Adrenal gland (tissue), 12 donors: Measurements from ENCODE around the gene TPRG1. TPM values are rescaled to one million over a fixed set of nuclear protein-coding genes. Genes with fewer than 3 reads are reported as not detected.

ENCODE experiments used
- DNase-seq, 7 donors: peaks; one replicate each; pipeline ENCODE4 v3.0.0-alpha.2; 2019 to 2020
- H3K27ac ChIP-seq, 5 donors: fragments of 200-600 bp; sonication (generic) in 4 of 5; 1 replicate in 3 of 5; 2 replicates in 2 of 5; pipeline versions ENCODE4 v1.5.1 to v1.8.0; 2016 to 2020; ENCODE audit warnings: mild to moderate bottlenecking in 1 of 5
- H3K27me3 ChIP-seq: fragments of 200-600 bp; 2 replicates; pipeline ENCODE4 v1.8.0; 2021
- H3K36me3 ChIP-seq, 2 donors: fragments of 200-600 bp; replicated peaks in 1 of 2; 1 replicate in 1 of 2; 2 replicates in 1 of 2; pipeline versions ENCODE4 v1.5.1 to v1.8.0; 2018 to 2022
- H3K4me1 ChIP-seq, 2 donors: fragments of 200-600 bp; replicated peaks in 1 of 2; 1 replicate in 1 of 2; 2 replicates in 1 of 2; pipeline versions ENCODE4 v1.5.1 to v1.8.0; 2018 to 2021
- H3K4me3 ChIP-seq, 4 donors: fragments of 200-600 bp; sonication (generic) in 3 of 4; one replicate each; pipeline ENCODE4 v1.5.1; 2016 to 2018
- H3K9me3 ChIP-seq, 3 donors: fragments of 200-600 bp; sonication (generic) in 1 of 3; replicated peaks in 1 of 3; 1 replicate in 2 of 3; 2 replicates in 1 of 3; pipeline versions ENCODE4 v1.5.1 to v1.8.0; 2016 to 2021
- POLR2A ChIP-seq, 2 donors: fragments of 450-650 bp; IDR thresholded peaks; one replicate each; pipeline ENCODE4 v1.6.1; 2017; ENCODE audit warnings: antibody characterized with exemption in 2 of 2, mild to moderate bottlenecking in 2 of 2, moderate library complexity in 1 of 2
- WGBS, 4 donors: extraction: QIAGEN DNeasy Blood & Tissue Kit in 2 of 4; methylation state at CpG; one replicate each; pipeline versions ENCODE4 v1.1.5 to v1.1.7; 2013 to 2017; 5-methylcytosine and 5-hydroxymethylcytosine counted together
- intact Hi-C, 2 donors: fragments of 100-400 bp; cut with DNase I; formaldehyde crosslinking; loops; one replicate each; pipeline versions ENCODE4 v1.14.1 to v1.15.0; 2022 to 2023
- polyA plus RNA-seq, 3 donors: library from polyadenylated mRNA; stranded (reverse); fragments of 200-250 nt in 2 of 3; fragments of 350-450 nt in 1 of 3; fragmentation: Illumina TruSeq in 1 of 3; extraction: RNeasy Lipid Tissue Mini Kit (QIAGEN cat#74804) in 1 of 3; gene quantifications; one replicate each; pipeline ENCODE4 v1.2.3, GENCODE V29; 2013 to 2014
- total RNA-seq, 9 donors: library from RNA; depleted of rRNA in 4 of 9; stranded (reverse); fragments of >200 nt in 4 of 9; fragments of 120-200 nt in 1 of 9; fragmentation: NEBNext Ultra II Directional in 1 of 9; extraction: Animal tissue kit (Norgen Biotek cat#: 25700) in 1 of 9; gene quantifications; one replicate each; pipeline versions ENCODE4 v1.1.0 to v1.2.4, GENCODE V29; 2013 to 2023
- TF ChIP-seq, protein P1 (sequence below), 6 experiments: fragments of 450-650 bp in 4 of 6; fragments of 200-600 bp in 2 of 6; sonication (generic) in 1 of 6; IDR thresholded peaks; 1 replicate in 5 of 6; 2 replicates in 1 of 6; pipeline versions ENCODE4 v1.5.1 to v1.8.0; 2016 to 2021; ENCODE audit warnings: antibody characterized with exemption in 6 of 6, mild to moderate bottlenecking in 2 of 6, moderate library complexity in 1 of 6
- donor health status: healthy with polysubstance abuse.
- donor health status: Bipolar disorder and iron deficiency.
- donor health status: DM: yes; HTN: yes; CAD: no.
- donor health status: DM: no; HTN: no; CAD: no.
- donor health status: DM: no; HTN: no; CAD: no.
- donor health status: DM: yes; HTN: yes; CAD: no.

TPRG1 gene
- total and polyA plus RNA-seq, 12 donors, result 2.6 to 9.4 (median 3.9) TPM

GRCh38 chr3:189166321-189166720, 5.5 kb upstream of the TPRG1 start:
- no peak overlapping the region for H3K27ac ChIP-seq
- no peak overlapping the region for H3K4me3 ChIP-seq
- H3K36me3 ChIP-seq, result no peaks in the 10 kb centered on the region
- intact Hi-C loops, result no loop called here
- DNase-seq, result no peak
- TF ChIP-seq, protein P1, sequence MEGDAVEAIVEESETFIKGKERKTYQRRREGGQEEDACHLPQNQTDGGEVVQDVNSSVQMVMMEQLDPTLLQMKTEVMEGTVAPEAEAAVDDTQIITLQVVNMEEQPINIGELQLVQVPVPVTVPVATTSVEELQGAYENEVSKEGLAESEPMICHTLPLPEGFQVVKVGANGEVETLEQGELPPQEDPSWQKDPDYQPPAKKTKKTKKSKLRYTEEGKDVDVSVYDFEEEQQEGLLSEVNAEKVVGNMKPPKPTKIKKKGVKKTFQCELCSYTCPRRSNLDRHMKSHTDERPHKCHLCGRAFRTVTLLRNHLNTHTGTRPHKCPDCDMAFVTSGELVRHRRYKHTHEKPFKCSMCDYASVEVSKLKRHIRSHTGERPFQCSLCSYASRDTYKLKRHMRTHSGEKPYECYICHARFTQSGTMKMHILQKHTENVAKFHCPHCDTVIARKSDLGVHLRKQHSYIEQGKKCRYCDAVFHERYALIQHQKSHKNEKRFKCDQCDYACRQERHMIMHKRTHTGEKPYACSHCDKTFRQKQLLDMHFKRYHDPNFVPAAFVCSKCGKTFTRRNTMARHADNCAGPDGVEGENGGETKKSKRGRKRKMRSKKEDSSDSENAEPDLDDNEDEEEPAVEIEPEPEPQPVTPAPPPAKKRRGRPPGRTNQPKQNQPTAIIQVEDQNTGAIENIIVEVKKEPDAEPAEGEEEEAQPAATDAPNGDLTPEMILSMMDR (IDR thresholded peaks at IDR 0.05), result no peak
- TF ChIP-seq POLR2A (IDR thresholded peaks at IDR 0.05), result no peak
- peaks cover 0 to 9% of the 10 kb centered on the region in 2 donors for H3K4me1 ChIP-seq
- 85 to 93% (median 90%) methylated on average over 5 of the region's 5 CpGs for WGBS, 4 donors
- H3K27me3 ChIP-seq, result no peaks in the 10 kb centered on the region
- no peaks in the 10 kb centered on the region for H3K9me3 ChIP-seq

DNA sequence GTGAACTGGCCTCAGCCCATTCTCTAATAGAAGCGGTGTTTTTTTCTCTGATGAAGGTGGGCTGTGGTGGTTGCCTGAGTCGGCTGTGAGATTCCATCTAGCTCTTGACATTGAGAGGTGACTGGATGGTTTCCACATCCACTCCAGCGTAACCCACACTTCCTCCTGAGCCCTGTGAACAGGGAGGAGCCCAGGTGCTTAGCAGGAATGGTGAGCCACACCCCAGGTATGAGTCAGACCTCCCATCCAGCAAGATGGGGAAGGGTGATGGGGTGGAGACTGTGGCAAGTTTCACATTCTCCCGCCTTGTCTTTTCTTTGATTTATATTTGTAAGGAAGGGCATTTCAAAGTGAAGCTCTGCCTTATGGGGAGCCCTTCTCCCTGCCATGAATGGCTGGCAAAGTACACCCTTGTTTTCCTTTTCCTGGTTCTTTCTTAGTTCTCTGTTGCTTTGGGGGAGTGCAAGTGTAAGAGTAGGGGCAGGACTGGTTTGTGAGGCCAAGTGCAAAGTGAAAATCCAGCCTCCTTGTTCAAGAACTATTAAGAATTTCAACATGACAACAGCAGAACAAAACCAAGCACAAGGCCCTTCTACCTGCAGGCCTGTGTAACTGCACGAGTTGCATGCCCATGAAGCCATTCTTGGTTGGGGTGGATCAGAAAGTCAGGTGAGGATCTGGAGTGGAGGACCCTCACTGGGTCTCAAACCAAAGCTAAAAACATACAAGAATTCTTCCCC, 4.6 kb upstream of the TPRG1 start:
- intact Hi-C loops, result no loop called here
- no peak for DNase-seq

DNA sequence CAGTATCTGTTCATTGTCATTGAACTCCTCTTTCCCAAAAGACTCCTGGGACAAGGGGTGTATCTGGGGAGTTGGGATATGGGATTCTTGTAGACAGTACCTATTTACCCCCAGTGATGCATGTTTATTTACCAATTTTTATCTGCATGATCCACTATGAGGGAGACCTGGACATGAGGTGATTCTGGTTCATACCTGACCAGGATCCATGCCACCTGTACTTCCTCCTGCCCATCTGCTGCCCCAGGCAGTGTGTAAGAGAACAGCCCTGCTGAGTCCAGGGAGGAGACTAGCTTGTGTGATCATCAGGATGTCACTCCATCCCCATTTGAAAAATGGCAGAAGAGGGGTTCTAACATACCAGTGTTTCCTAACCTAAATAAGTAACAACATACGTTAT, 3.1 kb upstream of the TPRG1 start:
- Histone ChIP-seq H3K4me3 (no peak overlapping the region), H3K27me3 (no peaks in the 10 kb centered on the region), H3K4me1 (peaks cover 0 to 9% of the 10 kb centered on the region in 2 donors), H3K9me3 (no peaks in the 10 kb centered on the region), H3K27ac (no peak overlapping the region), H3K36me3 (no peaks in the 10 kb centered on the region)
- 89 to 100% (median 96%) methylated on average over 1 of the region's 1 CpG for WGBS, 4 donors
- no peak for DNase-seq
- no peak for TF ChIP-seq POLR2A (IDR thresholded peaks at IDR 0.05)
- TF ChIP-seq, protein P1 (IDR thresholded peaks at IDR 0.05), result no peak
- intact Hi-C loops, result no loop called here

More for the DNA sequence above, 4.6 kb upstream of the TPRG1 start:
- Histone ChIP-seq H3K27ac (no peak overlapping the region), H3K36me3 (no peaks in the 10 kb centered on the region), H3K4me1 (peaks cover 0 to 9% of the 10 kb centered on the region in 2 donors), H3K4me3 (no peak overlapping the region), H3K27me3 (no peaks in the 10 kb centered on the region), H3K9me3 (no peaks in the 10 kb centered on the region)
- 92 to 99% (median 93%) methylated on average over 5 of the region's 5 CpGs for WGBS, 4 donors
- TF ChIP-seq POLR2A (IDR thresholded peaks at IDR 0.05), result no peak
- TF ChIP-seq, protein P1 (IDR thresholded peaks at IDR 0.05), result no peak

DNA sequence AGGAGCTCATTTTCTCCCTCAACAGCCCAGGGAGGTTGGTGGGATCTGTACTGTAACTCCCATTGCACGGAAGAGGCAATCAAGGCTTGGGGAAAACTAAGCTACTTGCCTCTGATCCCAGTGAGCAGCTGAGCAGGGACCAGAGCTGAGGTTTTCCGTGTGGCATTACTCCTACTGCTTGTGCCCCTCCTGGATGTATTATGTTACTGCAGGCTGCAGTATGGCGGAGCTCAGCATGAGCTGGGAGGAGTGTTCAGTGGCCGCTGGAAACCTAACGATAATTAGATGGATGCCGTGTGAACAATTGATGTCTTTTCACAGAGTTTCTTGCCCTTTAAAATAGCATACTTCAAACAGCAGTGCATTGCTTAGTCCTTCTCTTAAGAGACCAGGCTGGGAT, 2.0 kb upstream of the TPRG1 start:
- H3K4me1 ChIP-seq, result peaks cover 0 to 9% of the 10 kb centered on the region in 2 donors
- no peak for DNase-seq
- no peaks in the 10 kb centered on the region for H3K27me3 ChIP-seq
- no peak overlapping the region for H3K27ac ChIP-seq
- intact Hi-C loops, result no loop called here
- H3K9me3 ChIP-seq, result no peaks in the 10 kb centered on the region
- WGBS, 4 donors, result 91 to 98% (median 95%) methylated on average over 6 of the region's 6 CpGs
- TF ChIP-seq, protein P1 (IDR thresholded peaks at IDR 0.05), result no peak
- TF ChIP-seq POLR2A (IDR thresholded peaks at IDR 0.05), result no peak
- no peaks in the 10 kb centered on the region for H3K36me3 ChIP-seq
- H3K4me3 ChIP-seq, result no peak overlapping the region
